Activated T-helper 2 cell treated with anti-CD3 and anti-CD28 coated beads, Interferon-gamma antibody, Interleukin-2, Interleukin-4, amounts not matched to agents 10 μg/mL and 5 μg/mL and 100 μg/mL, durations not matched to agents 14 hours and 24 hours and 36 hours (primary cell): ENCODE data around the gene FLNC. TPM values are rescaled to one million over a fixed set of nuclear protein-coding genes. Genes with fewer than 3 reads are reported as not detected.

Experiments used
- DNase-seq: peaks from one replicate; pipeline ENCODE4 v3.0.0; 2021; ENCODE audit warnings: low spot score
- H3K27ac Mint-ChIP-seq: one replicate; pipeline ENCODE4 v1.8.0; 2021; ENCODE audit warnings: mixed read lengths
- H3K27me3 Mint-ChIP-seq: one replicate; pipeline ENCODE4 v1.8.0; 2021; ENCODE audit warnings: low read depth, mixed read lengths
- H3K36me3 Mint-ChIP-seq: one replicate; pipeline ENCODE4 v1.8.0; 2021; ENCODE audit warnings: low read depth, mixed read lengths
- H3K4me1 Mint-ChIP-seq: one replicate; pipeline ENCODE4 v1.8.0; 2021; ENCODE audit warnings: low read depth, mixed read lengths
- H3K4me3 Mint-ChIP-seq: one replicate; pipeline ENCODE4 v1.8.0; 2021; ENCODE audit warnings: low read depth, mild to moderate bottlenecking, moderate library complexity, mixed read lengths
- H3K9me3 Mint-ChIP-seq: one replicate; pipeline ENCODE4 v1.8.0; 2021; ENCODE audit warnings: mixed read lengths
- intact Hi-C: fragments of 100-400 bp; cut with micrococcal nuclease; formaldehyde crosslinking; loops from one replicate; pipeline ENCODE4 v1.15.1; 2023
- total RNA-seq: library from RNA; stranded (reverse); gene quantifications from 2 replicates; pipeline ENCODE4 v1.2.3, GENCODE V29; 2022

FLNC gene
- total RNA-seq, 1 donor from 2014 or later, result not detected

DNA sequence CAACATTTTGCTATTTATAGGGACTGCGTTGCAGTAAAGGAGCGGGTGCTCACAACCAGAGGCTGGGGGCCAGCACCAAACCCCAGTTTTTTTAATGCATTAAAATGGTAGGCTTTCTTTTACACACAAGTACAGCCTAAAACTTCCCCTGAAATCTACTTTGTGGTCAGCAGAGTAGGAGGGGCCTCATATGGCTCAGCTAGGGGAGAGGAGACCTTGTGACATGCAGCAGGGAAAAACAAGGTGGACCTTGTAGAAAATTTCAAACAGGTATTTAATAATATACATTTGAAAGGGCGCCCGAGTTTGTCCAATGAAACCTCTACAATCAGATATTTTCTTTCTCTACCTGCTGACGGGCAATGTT lies 37.0 kb upstream of the FLNC start:
- no peak overlapping the region for H3K4me3 Mint-ChIP-seq
- no peak overlapping the region for H3K27ac Mint-ChIP-seq
- no peaks in the 10 kb centered on the region for H3K36me3 Mint-ChIP-seq
- DNase-seq, result no peak
- intact Hi-C loops, result loop anchor here (5.0 kb wide), 1 partner anchor 56 kb away; the partner anchor contains the start of gene CALU
- H3K9me3 Mint-ChIP-seq, result no peaks in the 10 kb centered on the region
- peaks cover 22% of the 10 kb centered on the region for H3K27me3 Mint-ChIP-seq
- H3K4me1 Mint-ChIP-seq, result peaks cover 7% of the 10 kb centered on the region

GRCh38 chr7:128794020-128794419 lies 36.2 kb upstream of the FLNC start:
- Mint-ChIP-seq H3K27ac (no peak overlapping the region), H3K4me3 (no peak overlapping the region), H3K27me3 (peaks cover 14% of the 10 kb centered on the region), H3K9me3 (no peaks in the 10 kb centered on the region), H3K4me1 (peaks cover 7% of the 10 kb centered on the region), H3K36me3 (no peaks in the 10 kb centered on the region)
- DNase-seq, result no peak
- intact Hi-C loops, result loop anchor here (5.0 kb wide), 1 partner anchor 57 kb away; the partner anchor contains the start of gene CALU

DNA sequence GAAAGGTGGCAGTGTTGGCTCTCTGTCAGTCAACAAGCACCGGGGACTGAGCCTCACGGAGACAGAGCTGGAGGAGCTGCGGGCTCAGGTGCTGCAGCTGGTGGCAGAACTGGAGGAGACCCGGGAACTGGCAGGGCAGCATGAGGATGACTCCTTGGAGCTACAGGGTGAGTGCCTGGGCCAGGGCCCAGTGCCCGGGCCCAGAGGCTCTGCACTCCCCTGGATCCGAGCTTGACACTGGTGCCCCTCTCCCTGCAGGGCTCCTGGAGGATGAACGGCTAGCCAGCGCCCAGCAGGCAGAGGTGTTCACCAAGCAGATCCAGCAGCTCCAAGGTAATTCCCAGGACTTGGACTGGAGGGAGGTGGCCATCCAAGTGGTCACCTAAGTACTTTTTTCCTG lies 35.8 kb upstream of the FLNC start:
- Mint-ChIP-seq H3K9me3 (no peaks in the 10 kb centered on the region), H3K4me1 (peaks cover 7% of the 10 kb centered on the region), H3K4me3 (no peak overlapping the region), H3K36me3 (no peaks in the 10 kb centered on the region), H3K27me3 (peaks cover 10% of the 10 kb centered on the region), H3K27ac (no peak overlapping the region)
- intact Hi-C loops, result loop anchor here (5.0 kb wide), 1 partner anchor 57 kb away; the partner anchor contains the start of gene CALU
- no peak for DNase-seq

DNA sequence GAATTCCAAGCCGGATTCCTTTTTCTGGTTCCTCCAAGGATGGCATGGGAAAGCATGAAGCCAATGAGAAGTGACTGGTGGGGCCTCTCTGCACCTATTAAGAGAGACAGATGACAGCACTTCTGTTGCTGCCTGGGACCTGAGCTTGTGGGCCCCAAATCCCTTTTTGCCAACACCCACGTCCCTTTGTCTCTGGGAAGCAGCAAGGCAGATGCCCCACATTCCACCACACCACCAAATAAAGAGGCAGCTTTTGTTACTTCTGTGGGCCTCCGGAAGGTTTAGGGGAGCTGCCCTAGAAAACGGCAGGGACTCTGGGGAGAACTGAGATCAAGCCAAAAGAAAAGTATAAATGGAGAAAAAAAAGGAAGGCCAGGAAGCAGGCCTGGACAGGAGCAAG lies 35.1 kb upstream of the FLNC start:
- DNase-seq, result no peak
- intact Hi-C loops, result no loop called here
- peaks cover 6% of the 10 kb centered on the region for H3K4me1 Mint-ChIP-seq
- H3K27me3 Mint-ChIP-seq, result peaks cover 4% of the 10 kb centered on the region
- H3K36me3 Mint-ChIP-seq, result no peaks in the 10 kb centered on the region
- no peaks in the 10 kb centered on the region for H3K9me3 Mint-ChIP-seq
- no peak overlapping the region for H3K4me3 Mint-ChIP-seq
- H3K27ac Mint-ChIP-seq, result no peak overlapping the region

- intact Hi-C loops, result no loop called here
- no peak overlapping the region for H3K27ac Mint-ChIP-seq
- no peaks in the 10 kb centered on the region for H3K27me3 Mint-ChIP-seq
- no peak for DNase-seq
- no peaks in the 10 kb centered on the region for H3K36me3 Mint-ChIP-seq
- no peak overlapping the region for H3K4me3 Mint-ChIP-seq
- H3K9me3 Mint-ChIP-seq, result no peaks in the 10 kb centered on the region
- H3K4me1 Mint-ChIP-seq, result peaks cover 2% of the 10 kb centered on the region
Measured at GRCh38 chr7:128796327-128796726, 33.9 kb upstream of the FLNC start.

DNA sequence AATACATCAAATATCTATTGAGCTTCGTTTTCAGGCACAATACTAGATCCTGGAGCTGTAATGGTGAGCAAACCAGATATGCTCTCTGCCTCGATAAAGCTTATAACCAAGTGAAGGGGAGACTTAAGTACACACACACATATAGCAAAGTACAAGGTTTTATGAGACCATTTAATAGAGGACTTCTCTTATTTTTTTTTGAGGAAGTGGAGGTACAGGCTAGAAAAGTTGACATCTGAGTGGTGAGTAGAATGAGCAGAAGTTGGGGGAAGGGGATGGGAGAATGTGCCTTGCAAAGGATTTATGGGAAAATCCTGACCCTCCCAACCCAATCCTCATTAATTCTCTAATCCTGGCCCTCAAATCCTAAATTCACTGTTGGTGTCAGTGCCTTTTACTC lies 30.8 kb upstream of the FLNC start:
- Mint-ChIP-seq H3K4me1 (no peaks in the 10 kb centered on the region), H3K36me3 (no peaks in the 10 kb centered on the region), H3K4me3 (no peak overlapping the region), H3K9me3 (no peaks in the 10 kb centered on the region), H3K27ac (no peak overlapping the region), H3K27me3 (no peaks in the 10 kb centered on the region)
- intact Hi-C loops, result no loop called here
- no peak for DNase-seq

GRCh38 chr7:128800567-128800966 lies 29.6 kb upstream of the FLNC start:
- Mint-ChIP-seq H3K4me1 (no peaks in the 10 kb centered on the region), H3K27ac (no peak overlapping the region), H3K4me3 (no peak overlapping the region), H3K9me3 (no peaks in the 10 kb centered on the region), H3K27me3 (no peaks in the 10 kb centered on the region), H3K36me3 (no peaks in the 10 kb centered on the region)
- intact Hi-C loops, result no loop called here
- no peak for DNase-seq

GRCh38 chr7:128801003-128801402 lies 29.2 kb upstream of the FLNC start:
- Mint-ChIP-seq H3K4me3 (no peak overlapping the region), H3K27me3 (no peaks in the 10 kb centered on the region), H3K36me3 (no peaks in the 10 kb centered on the region), H3K9me3 (no peaks in the 10 kb centered on the region), H3K27ac (no peak overlapping the region), H3K4me1 (no peaks in the 10 kb centered on the region)
- DNase-seq, result no peak
- intact Hi-C loops, result no loop called here

DNA sequence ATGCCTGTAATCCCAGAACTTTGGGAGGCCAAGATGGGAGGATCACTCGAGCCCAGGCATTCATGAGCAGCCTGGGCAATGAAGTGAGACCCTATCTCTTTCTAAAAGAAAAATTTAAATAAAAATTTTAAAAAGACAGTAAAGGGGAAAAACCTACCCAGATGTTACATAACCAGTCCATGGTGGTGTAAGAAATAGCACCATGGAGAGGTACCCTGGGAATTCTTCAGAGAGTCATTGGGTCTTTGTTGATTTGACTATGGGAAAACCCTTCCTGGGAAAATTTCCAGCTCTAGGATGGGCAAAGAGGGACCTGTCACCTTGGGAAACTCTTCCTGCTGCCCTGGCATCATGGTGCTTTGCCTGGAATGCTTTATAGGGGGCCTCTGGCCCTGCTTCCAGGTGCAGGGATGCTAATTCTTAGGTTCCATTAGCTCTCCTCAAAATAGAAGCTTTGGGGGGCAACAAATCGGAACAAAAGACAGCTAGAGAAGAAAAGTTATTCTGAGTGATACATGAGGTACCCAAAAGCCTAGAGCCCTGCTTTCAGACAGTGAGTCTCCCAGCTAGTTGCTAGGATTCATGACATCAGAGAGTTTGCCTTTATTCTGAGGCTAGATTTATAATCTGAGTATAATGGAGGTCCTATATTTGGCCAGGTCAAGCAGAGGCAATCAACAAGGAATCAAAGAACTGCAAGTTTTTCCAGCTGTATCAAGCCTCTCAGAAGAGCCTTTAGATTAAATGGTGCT lies 28.4 kb upstream of the FLNC start:
- Mint-ChIP-seq H3K4me1 (no peaks in the 10 kb centered on the region), H3K4me3 (no peak overlapping the region)

DNA sequence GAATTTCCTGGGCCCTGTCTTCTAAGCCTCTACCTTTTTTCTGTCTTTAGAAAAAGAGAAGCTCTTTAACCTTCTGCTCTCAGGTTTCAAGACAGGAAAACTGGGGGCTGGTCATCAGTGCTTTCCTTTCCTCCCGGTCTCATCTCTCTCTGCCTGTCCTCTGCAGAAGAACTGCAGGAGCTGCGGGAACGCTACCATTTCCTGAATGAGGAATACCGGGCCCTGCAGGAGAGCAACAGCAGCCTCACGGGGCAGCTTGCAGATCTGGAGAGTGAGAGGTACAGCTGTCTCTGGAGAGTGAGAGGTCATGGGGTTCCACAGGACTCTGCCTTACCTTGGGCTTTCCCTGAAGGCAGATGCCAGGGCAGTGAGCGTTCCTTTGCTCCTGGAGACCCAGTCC lies 25.7 kb upstream of the FLNC start:
- intact Hi-C loops, result no loop called here
- Mint-ChIP-seq H3K4me1 (no peaks in the 10 kb centered on the region), H3K27me3 (no peaks in the 10 kb centered on the region), H3K36me3 (no peaks in the 10 kb centered on the region), H3K9me3 (no peaks in the 10 kb centered on the region), H3K27ac (no peak overlapping the region), H3K4me3 (no peak overlapping the region)
- DNase-seq, result no peak

More for the DNA sequence above, 28.4 kb upstream of the FLNC start:
- Mint-ChIP-seq H3K27ac (no peak overlapping the region), H3K9me3 (no peaks in the 10 kb centered on the region), H3K36me3 (no peaks in the 10 kb centered on the region), H3K27me3 (no peaks in the 10 kb centered on the region)
- intact Hi-C loops, result no loop called here
- no peak for DNase-seq

DNA sequence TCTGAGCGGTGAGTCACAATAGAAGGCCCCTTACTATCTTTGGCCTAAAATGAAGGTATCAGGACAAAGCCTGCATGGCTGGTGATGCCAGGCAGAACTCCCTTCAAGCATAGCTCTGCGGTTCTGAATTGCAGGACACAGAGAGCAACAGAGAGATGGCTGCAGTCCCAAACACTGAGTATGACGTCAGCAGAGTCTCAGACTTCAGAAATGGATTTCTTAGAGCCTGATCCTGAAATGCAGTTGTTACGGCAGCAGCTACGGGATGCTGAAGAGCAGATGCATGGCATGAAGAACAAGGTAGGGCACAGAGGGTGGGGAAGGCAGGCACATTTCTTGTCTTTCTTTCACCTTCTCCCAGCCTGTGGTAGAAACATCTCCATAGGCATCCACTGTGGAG lies 25.0 kb upstream of the FLNC start:
- DNase-seq, result no peak
- Mint-ChIP-seq H3K9me3 (no peaks in the 10 kb centered on the region), H3K27ac (no peak overlapping the region), H3K4me1 (no peaks in the 10 kb centered on the region), H3K36me3 (no peaks in the 10 kb centered on the region), H3K4me3 (no peak overlapping the region), H3K27me3 (no peaks in the 10 kb centered on the region)
- intact Hi-C loops, result no loop called here

- intact Hi-C loops, result no loop called here
- Mint-ChIP-seq H3K27me3 (no peaks in the 10 kb centered on the region), H3K36me3 (no peaks in the 10 kb centered on the region), H3K9me3 (no peaks in the 10 kb centered on the region), H3K4me1 (no peaks in the 10 kb centered on the region), H3K27ac (no peak overlapping the region), H3K4me3 (no peak overlapping the region)
- no peak for DNase-seq
Measured at GRCh38 chr7:128807191-128807590, 23.0 kb upstream of the FLNC start.

GRCh38 chr7:128809363-128809762 lies 20.8 kb upstream of the FLNC start:
- DNase-seq, result no peak

GRCh38 chr7:128810473-128810872 lies 19.7 kb upstream of the FLNC start:
- Mint-ChIP-seq H3K9me3 (no peaks in the 10 kb centered on the region), H3K36me3 (no peaks in the 10 kb centered on the region), H3K4me1 (no peaks in the 10 kb centered on the region), H3K27me3 (peaks cover 1% of the 10 kb centered on the region), H3K4me3 (no peak overlapping the region), H3K27ac (no peak overlapping the region)
- intact Hi-C loops, result no loop called here
- DNase-seq, result no peak

More at GRCh38 chr7:128809363-128809762, 20.8 kb upstream of the FLNC start:
- Mint-ChIP-seq H3K4me1 (no peaks in the 10 kb centered on the region), H3K27me3 (no peaks in the 10 kb centered on the region), H3K27ac (no peak overlapping the region), H3K36me3 (no peaks in the 10 kb centered on the region), H3K9me3 (no peaks in the 10 kb centered on the region), H3K4me3 (no peak overlapping the region)
- intact Hi-C loops, result no loop called here
